ENCODE measurements around the gene SRBD1. TPM values are rescaled to one million over a fixed set of nuclear protein-coding genes. Genes with fewer than 3 reads are reported as not detected.
A peak's percentile ranks its signal among the peaks of the same experiment; 100 is the strongest.

Gene SRBD1
- total and polyA plus RNA-seq, 5 donors = 4.2 to 13.6 (median 13.0) TPM

- intact Hi-C loops (cut with DNase I) = no loop called here
- Histone ChIP-seq H3K9me3 (ENCODE audit: control insufficient read depth, low read length) (no peaks in the 10 kb centered on the region), H3K4me1 (ENCODE audit: control insufficient read depth, insufficient read depth, low read length) (no peaks in the 10 kb centered on the region), H3K27me3 (ENCODE audit: control insufficient read depth, insufficient read depth) (no peaks in the 10 kb centered on the region), H3K27ac (ENCODE audit: low read length) (no peak overlapping the region), H3K4me3 (ENCODE audit: low read length) (no peak overlapping the region)
- DNase-seq = no peak
- 78% methylated on average over 2 of the region's 2 CpGs for WGBS
- no peak for ATAC-seq
Observed at GRCh38 chr2:45612731-45613130, 1.7 kb upstream of the SRBD1 start.

GRCh38 chr2:45612285-45612684 lies 1.2 kb upstream of the SRBD1 start:
- 74% methylated on average over 2 of the region's 2 CpGs for WGBS
- Histone ChIP-seq H3K27me3 (ENCODE audit: control insufficient read depth, insufficient read depth) (no peaks in the 10 kb centered on the region), H3K4me1 (ENCODE audit: control insufficient read depth, insufficient read depth, low read length) (no peaks in the 10 kb centered on the region), H3K27ac (ENCODE audit: low read length) (no peak overlapping the region), H3K9me3 (ENCODE audit: control insufficient read depth, low read length) (no peaks in the 10 kb centered on the region), H3K4me3 (ENCODE audit: low read length) (no peak overlapping the region)
- DNase-seq = no peak
- no peak for ATAC-seq
- intact Hi-C loops (cut with DNase I) = no loop called here

- intact Hi-C loops (cut with DNase I) = no loop called here
- peak overlapping the region; percentile 98 for H3K4me3 ChIP-seq (ENCODE audit: low read length)
- under 1% methylated on average over 23 of the region's 23 CpGs for WGBS
- H3K27ac ChIP-seq (ENCODE audit: low read length) = peak overlapping the region; percentile 96
- no peaks in the 10 kb centered on the region for H3K4me1 ChIP-seq (ENCODE audit: control insufficient read depth, insufficient read depth, low read length)
- H3K27me3 ChIP-seq (ENCODE audit: control insufficient read depth, insufficient read depth) = no peaks in the 10 kb centered on the region
- DNase-seq (peak; percentile 39 to 70 (median 68)), ATAC-seq (peak; percentile 79 to 80)
- H3K9me3 ChIP-seq (ENCODE audit: control insufficient read depth, low read length) = no peaks in the 10 kb centered on the region
Observed at GRCh38 chr2:45610281-45611019, 617 bp downstream of the SRBD1 start.

GRCh38 chr2:45607701-45608100 lies 3.4 kb downstream of the SRBD1 start:
- ATAC-seq = no peak
- H3K27ac ChIP-seq (ENCODE audit: low read length) = no peak overlapping the region
- no peak overlapping the region for H3K4me3 ChIP-seq (ENCODE audit: low read length)
- WGBS = 84% methylated on average over 1 of the region's 1 CpG
- intact Hi-C loops (cut with DNase I) = no loop called here
- H3K27me3 ChIP-seq (ENCODE audit: control insufficient read depth, insufficient read depth) = no peaks in the 10 kb centered on the region
- no peaks in the 10 kb centered on the region for H3K4me1 ChIP-seq (ENCODE audit: control insufficient read depth, insufficient read depth, low read length)
- H3K9me3 ChIP-seq (ENCODE audit: control insufficient read depth, low read length) = no peaks in the 10 kb centered on the region
- DNase-seq = no peak

GRCh38 chr2:45606796-45607195 lies 4.3 kb downstream of the SRBD1 start:
- Histone ChIP-seq H3K27ac (ENCODE audit: low read length) (no peak overlapping the region), H3K4me1 (ENCODE audit: control insufficient read depth, insufficient read depth, low read length) (no peaks in the 10 kb centered on the region), H3K27me3 (ENCODE audit: control insufficient read depth, insufficient read depth) (no peaks in the 10 kb centered on the region), H3K4me3 (ENCODE audit: low read length) (no peak overlapping the region), H3K9me3 (ENCODE audit: control insufficient read depth, low read length) (no peaks in the 10 kb centered on the region)
- no peak for DNase-seq
- ATAC-seq = no peak
- WGBS = 71% methylated on average over 1 of the region's 1 CpG
- intact Hi-C loops (cut with DNase I) = no loop called here

- ATAC-seq = no peak
- no peaks in the 10 kb centered on the region for H3K27me3 ChIP-seq (ENCODE audit: control insufficient read depth, insufficient read depth)
- H3K9me3 ChIP-seq (ENCODE audit: control insufficient read depth, low read length) = no peaks in the 10 kb centered on the region
- 92% methylated on average over 2 of the region's 2 CpGs for WGBS
- H3K27ac ChIP-seq (ENCODE audit: low read length) = no peak overlapping the region
- DNase-seq = no peak
- no peak overlapping the region for H3K4me3 ChIP-seq (ENCODE audit: low read length)
- intact Hi-C loops (cut with DNase I) = no loop called here
- no peaks in the 10 kb centered on the region for H3K4me1 ChIP-seq (ENCODE audit: control insufficient read depth, insufficient read depth, low read length)
Observed at GRCh38 chr2:45605116-45605515, 6.0 kb downstream of the SRBD1 start.

- no peak overlapping the region for H3K4me3 ChIP-seq (ENCODE audit: low read length)
- no peak overlapping the region for H3K27ac ChIP-seq (ENCODE audit: low read length)
- intact Hi-C loops (cut with DNase I) = no loop called here
- H3K27me3 ChIP-seq (ENCODE audit: control insufficient read depth, insufficient read depth) = no peaks in the 10 kb centered on the region
- ATAC-seq (no peak), DNase-seq (no peak)
- no peaks in the 10 kb centered on the region for H3K9me3 ChIP-seq (ENCODE audit: control insufficient read depth, low read length)
- no peaks in the 10 kb centered on the region for H3K4me1 ChIP-seq (ENCODE audit: control insufficient read depth, insufficient read depth, low read length)
- WGBS = 94% methylated on average over 2 of the region's 2 CpGs
Observed at GRCh38 chr2:45602624-45603023, 8.4 kb downstream of the SRBD1 start.

- Histone ChIP-seq H3K4me3 (ENCODE audit: low read length) (no peak overlapping the region), H3K27me3 (ENCODE audit: control insufficient read depth, insufficient read depth) (no peaks in the 10 kb centered on the region), H3K4me1 (ENCODE audit: control insufficient read depth, insufficient read depth, low read length) (no peaks in the 10 kb centered on the region), H3K27ac (ENCODE audit: low read length) (no peak overlapping the region), H3K9me3 (ENCODE audit: control insufficient read depth, low read length) (no peaks in the 10 kb centered on the region)
- ATAC-seq = peak in 1 of 2 donors; percentile 29
- intact Hi-C loops (cut with DNase I) = no loop called here
- DNase-seq = no peak
- WGBS = 85% methylated on average over 4 of the region's 4 CpGs
Observed at GRCh38 chr2:45598545-45598944, 12.5 kb downstream of the SRBD1 start.

- H3K27me3 ChIP-seq (ENCODE audit: control insufficient read depth, insufficient read depth) = no peaks in the 10 kb centered on the region
- no peak for DNase-seq
- H3K9me3 ChIP-seq (ENCODE audit: control insufficient read depth, low read length) = no peaks in the 10 kb centered on the region
- no peak for ATAC-seq
- WGBS = 100% methylated on average over 1 of the region's 1 CpG
- intact Hi-C loops (cut with DNase I) = no loop called here
- no peak overlapping the region for H3K27ac ChIP-seq (ENCODE audit: low read length)
- H3K4me1 ChIP-seq (ENCODE audit: control insufficient read depth, insufficient read depth, low read length) = no peaks in the 10 kb centered on the region
- no peak overlapping the region for H3K4me3 ChIP-seq (ENCODE audit: low read length)
Observed at GRCh38 chr2:45596761-45597160, 14.3 kb downstream of the SRBD1 start.

- Histone ChIP-seq H3K4me1 (ENCODE audit: control insufficient read depth, insufficient read depth, low read length) (no peaks in the 10 kb centered on the region), H3K4me3 (ENCODE audit: low read length) (no peak overlapping the region), H3K27me3 (ENCODE audit: control insufficient read depth, insufficient read depth) (no peaks in the 10 kb centered on the region), H3K27ac (ENCODE audit: low read length) (no peak overlapping the region), H3K9me3 (ENCODE audit: control insufficient read depth, low read length) (no peaks in the 10 kb centered on the region)
- DNase-seq (peak; percentile 58 to 79 (median 65)), ATAC-seq (peak; percentile 47 to 56)
- intact Hi-C loops (cut with DNase I) = no loop called here
- WGBS = 80% methylated on average over 4 of the region's 4 CpGs
Observed at GRCh38 chr2:45595721-45596435, 15.2 kb downstream of the SRBD1 start.

GRCh38 chr2:45591073-45591472 lies 20.0 kb downstream of the SRBD1 start:
- intact Hi-C loops (cut with DNase I) = no loop called here
- 80% methylated on average over 1 of the region's 1 CpG for WGBS
- ATAC-seq = no peak

More at GRCh38 chr2:45591073-45591472, 20.0 kb downstream of the SRBD1 start:
- no peak overlapping the region for H3K4me3 ChIP-seq (ENCODE audit: low read length)
- DNase-seq = no peak
- no peaks in the 10 kb centered on the region for H3K9me3 ChIP-seq (ENCODE audit: control insufficient read depth, low read length)
- peaks cover 2% of the 10 kb centered on the region for H3K4me1 ChIP-seq (ENCODE audit: control insufficient read depth, insufficient read depth, low read length)
- no peaks in the 10 kb centered on the region for H3K27me3 ChIP-seq (ENCODE audit: control insufficient read depth, insufficient read depth)
- H3K27ac ChIP-seq (ENCODE audit: low read length) = no peak overlapping the region
